GM18526 (cell line): ENCODE data around the gene QPRT.

Experiments
- POLR2A ChIP-seq: IDR thresholded peaks from 3 replicates; pipeline ENCODE4 v1.6.1; 2011; ENCODE audit not compliant: insufficient read length; ENCODE audit errors: extremely low read depth

The QPRT gene

DNA sequence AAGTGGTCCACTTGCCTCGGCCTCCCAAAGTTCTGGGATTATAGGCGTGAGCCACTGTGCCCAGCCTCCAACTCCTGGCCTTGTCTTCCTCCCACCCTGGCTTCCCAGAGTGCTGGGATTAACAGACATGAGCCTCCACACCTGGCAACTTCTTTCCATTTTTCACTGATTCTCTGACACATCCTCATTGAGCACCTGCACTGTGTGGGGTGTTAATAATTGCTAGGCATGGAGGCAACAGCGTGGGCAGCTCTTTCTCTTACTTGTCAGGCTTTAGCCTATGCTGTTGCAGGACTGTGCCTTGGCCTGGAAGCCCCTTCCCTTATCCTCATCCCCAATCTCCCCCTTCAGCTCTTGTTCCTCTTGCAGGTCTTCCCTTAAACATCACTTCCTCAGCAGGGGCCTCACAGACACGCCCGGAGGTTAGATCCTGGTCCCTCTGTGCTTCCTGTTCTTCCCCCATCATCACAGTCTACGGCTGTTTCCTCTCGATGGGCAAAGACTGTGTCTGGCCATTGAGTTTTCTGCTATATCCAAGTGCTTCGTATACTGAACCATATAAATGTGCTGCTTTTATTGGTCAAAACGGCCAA lies 7.9 kb downstream of the QPRT start:
- TF ChIP-seq POLR2A = no peak

DNA sequence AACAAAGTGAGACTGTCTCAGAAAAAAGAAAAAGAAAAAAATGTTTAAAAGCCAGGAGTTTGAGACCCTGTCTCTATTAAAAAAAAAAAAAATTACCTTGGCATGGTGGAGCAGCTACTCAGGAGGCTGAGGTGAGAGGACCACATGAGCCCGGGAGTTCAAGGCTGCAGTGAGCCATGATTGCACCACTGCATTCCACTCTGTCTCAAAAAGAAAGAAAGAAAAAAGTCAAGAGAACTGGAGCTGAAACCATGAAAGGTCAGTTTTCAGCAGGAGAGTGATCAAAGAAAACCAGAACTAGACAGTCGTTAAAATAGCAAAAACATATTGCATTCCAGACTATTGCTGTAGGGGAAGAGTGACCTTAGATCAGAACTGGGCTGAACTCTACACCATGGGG lies 8.8 kb downstream of the QPRT start:
- no peak for TF ChIP-seq POLR2A

DNA sequence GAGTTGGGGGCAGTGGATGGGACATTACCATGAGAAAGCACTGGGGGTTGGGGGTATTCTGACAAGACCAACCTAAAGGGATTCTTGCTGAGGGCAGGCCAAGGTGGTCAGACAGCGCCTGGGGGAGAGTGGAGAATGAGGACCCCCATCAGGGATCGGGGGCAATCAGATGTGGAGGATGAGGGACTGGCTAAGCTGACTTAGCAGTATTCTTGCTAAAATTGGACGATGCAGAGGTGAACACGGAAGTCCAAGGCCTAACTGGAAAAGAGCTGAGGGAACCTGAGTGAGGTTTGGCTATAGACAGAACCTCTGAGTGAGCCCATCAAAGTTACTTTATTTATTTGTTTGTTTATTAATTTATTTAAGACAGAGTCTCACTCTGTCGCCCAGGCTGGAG lies 9.2 kb downstream of the QPRT start:
- TF ChIP-seq POLR2A = no peak

DNA sequence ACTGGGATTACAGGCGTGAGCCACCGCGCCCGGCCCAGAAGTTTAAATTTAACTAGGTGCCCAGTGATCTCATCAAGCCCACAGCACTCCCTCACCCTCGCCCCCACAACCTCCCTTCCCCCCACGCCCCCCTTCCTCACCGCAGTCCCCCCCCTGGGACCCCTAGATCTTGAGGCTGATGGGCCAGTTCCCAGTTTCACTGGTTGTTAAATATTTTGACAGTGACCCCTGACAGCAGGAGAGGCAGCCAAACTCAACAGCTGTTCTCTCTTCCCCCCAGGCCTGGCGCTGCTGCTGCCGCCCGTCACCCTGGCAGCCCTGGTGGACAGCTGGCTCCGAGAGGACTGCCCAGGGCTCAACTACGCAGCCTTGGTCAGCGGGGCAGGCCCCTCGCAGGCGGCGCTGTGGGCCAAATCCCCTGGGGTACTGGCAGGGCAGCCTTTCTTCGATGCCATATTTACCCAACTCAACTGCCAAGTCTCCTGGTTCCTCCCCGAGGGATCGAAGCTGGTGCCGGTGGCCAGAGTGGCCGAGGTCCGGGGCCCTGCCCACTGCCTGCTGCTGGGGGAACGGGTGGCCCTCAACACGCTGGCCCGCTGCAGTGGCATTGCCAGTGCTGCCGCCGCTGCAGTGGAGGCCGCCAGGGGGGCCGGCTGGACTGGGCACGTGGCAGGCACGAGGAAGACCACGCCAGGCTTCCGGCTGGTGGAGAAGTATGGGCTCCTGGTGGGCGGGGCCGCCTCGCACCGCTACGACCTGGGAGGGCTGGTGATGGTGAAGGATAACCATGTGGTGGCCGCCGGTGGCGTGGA lies 15.6 kb downstream of the QPRT start:
- TF ChIP-seq POLR2A = no peak

DNA sequence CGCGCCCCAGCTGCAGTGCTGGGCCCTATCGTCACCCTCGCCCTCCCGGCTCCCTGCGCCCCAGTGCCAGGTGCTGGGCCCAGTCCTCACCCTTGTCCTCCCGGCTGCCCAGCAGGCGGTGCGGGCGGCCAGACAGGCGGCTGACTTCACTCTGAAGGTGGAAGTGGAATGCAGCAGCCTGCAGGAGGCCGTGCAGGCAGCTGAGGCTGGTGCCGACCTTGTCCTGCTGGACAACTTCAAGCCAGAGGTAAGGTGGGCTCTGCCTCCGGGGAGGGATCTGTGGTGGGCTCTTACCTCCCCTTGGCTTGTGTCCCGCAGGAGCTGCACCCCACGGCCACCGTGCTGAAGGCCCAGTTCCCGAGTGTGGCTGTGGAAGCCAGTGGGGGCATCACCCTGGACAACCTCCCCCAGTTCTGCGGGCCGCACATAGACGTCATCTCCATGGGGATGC lies 17.9 kb downstream of the QPRT start:
- TF ChIP-seq POLR2A = no peak

DNA sequence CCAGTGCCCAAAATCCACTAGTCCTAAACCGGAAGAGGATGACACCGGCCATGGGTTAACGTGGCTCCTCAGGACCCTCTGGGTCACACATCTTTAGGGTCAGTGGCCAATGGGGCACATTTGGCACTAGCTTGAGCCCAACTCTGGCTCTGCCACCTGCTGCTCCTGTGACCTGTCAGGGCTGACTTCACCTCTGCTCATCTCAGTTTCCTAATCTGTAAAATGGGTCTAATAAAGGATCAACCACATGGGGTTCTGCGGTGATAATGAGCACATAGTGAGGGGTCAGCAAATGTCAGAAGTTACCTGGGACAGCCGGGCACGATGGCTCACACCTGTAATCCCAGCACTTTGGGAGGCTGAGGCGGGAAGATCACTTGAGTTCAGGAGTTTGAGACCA lies 18.4 kb downstream of the QPRT start:
- no peak for TF ChIP-seq POLR2A

DNA sequence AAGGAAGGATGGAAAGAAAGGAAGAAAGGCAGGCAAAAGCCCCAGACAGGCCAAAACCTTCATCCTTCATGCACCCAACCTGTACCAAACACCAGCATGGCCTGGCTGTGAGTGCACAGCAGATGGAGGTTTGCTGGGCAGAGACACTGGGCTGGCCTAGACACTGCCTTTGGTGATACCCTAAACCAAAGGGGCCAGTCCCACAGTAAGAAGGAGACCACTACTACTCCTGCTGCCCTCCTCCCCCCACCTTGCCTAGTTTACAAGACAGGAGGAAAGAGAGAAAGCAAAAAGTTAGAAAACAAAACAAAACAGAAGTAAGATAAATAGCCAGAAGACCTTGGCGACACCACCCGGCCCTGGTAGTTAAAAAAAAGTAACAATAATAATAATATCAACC lies 19.1 kb downstream of the QPRT start:
- no peak for TF ChIP-seq POLR2A

DNA sequence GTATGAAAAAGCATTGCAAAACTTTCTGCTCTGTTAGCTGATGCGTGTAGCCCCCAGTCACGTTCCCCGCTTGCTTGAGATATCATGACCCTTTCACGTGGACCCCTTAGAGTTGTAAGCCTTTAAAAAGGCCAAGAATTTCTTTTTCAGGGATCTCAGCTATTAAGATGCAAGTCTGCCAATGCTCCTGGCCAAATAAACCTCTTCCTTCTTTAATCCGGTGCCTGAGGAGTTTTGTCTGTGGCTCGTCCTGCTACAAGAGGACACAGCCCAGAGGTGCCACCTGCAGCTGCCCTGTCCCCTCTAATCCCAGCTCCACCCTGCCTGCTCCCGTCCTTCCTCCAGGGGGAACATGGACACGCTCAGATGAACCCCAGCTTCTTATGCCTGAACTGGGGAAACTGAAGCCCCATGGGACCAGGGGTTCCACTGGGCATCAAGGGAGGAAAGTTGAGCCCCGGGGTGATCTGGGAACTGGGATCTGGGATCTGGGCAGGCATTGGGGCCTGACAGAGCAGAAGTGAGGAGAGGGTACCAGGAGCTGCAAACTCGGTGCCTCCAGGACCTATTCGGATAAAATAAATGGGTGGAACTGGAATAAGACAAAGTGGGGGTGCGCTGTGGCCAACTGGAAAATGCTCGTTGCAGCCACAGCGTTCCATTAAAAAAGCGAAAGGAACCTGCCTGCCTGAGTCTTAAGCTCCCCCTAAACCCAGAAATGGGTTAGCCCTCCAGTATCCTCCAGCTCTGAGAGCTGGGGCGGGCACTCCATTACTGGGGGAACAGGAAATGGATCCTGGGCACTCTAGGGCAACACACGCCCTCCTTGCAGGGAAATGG lies 19.7 kb downstream of the QPRT start:
- no peak for TF ChIP-seq POLR2A

DNA sequence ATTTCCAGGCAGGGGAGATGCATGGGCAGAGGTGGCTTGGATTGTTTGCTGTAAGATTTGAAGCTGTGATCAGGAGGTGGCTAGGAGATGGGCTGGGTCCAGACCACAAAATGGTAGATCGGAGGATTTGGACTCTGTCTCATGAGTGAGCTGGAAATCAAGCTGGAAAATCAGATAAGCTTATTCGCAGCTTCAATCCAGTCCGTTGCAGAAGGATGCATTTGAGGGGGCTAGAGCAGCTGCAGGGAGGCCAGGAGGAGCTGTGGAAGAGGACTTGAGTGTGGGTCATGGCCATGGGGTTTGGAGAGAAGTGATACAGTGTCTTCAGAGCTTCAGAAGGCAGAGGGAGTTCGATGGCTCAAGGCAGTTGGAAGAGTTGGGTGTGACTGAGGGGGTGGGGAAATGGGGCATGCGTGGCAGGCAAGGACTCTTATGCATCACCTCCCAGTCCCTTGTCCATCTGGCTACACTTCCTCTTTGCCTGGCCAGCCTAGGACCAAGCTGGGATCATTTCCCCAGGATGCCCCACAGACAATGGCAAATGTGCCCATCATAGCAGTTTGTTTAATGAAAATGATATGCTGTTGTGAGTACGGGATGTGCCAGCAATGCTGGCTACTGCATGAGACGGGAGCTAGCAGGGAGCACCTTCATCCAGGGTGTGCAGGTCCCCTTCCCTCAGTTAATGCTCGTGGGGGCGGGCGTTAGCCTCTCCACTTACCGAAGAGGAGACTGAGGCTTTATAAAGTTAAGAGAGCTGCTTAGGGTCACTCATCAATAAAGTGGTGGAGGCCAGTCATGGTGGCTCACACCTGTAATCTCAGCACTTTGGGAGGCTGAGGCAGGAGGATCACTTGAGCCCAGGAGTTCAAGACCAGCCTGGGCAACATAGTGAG lies 20.6 kb downstream of the QPRT start:
- TF ChIP-seq POLR2A = no peak

DNA sequence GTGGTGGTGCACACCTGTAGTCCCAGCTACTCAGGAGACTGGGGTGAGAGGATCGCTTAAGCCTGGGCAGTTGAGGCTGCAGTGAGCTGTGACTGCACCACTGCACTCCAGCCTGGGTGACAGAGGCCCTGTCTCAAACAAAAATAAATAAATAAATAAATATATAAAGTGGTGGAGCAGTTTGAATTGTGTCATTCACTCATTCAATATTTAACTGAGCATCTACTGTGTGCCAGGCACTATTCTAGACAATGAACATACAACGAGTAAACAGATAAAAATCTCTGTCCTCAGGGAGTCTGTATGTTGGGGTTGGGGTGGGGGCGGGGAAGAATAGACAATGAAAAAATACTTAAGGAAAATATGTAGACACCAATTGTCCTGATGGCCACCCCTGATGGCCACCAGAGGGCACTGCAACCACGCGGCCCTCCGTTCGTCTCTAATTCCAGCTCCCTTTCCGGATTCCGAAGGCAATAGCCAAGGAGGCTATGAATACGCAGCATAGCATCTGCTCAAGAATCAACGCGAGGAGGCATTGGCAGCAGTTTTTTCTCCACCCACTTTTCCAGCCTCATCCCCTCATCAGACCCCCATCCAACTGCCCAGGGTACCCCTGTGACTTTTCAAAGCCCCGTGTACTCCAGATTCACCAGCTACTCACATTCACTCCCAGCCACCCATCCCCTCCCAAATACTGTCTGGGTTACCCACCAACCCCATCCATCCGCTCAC lies 21.4 kb downstream of the QPRT start:
- no peak for TF ChIP-seq POLR2A

DNA sequence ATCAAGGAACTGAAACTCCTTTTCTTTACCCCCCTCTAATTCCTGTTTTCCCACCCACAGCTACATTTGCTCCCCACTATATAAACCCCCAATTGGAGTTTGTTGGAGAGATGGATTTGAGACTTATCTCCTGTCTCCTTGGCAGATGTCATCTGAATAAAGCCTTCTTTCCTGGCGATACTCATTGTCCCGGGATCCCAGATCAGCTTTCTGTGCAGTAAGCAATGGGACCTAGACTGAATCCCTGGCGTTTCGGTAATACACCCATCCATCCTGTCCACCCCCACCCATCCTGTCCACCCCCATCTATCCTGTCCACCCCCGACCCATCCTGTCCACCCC lies 22.2 kb downstream of the QPRT start:
- no peak for TF ChIP-seq POLR2A

DNA sequence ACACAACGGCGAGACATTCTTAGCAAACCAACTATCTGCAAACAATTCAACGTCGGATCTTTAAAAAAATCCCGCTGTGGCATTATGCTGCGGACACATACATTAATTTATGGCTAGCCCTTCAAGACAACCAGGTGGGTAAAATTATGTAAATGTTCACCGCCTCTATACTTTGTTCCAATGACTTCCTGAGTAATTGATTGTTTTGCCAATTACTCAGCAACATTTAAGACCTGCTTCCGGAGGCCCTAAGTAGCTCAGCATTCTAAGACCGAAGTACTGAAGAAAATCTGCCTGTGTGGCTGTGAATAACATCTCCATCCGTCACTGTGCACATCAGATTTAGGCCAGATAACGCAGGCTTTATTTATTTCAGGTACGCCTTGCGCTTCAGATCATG lies 23.3 kb downstream of the QPRT start:
- no peak for TF ChIP-seq POLR2A

DNA sequence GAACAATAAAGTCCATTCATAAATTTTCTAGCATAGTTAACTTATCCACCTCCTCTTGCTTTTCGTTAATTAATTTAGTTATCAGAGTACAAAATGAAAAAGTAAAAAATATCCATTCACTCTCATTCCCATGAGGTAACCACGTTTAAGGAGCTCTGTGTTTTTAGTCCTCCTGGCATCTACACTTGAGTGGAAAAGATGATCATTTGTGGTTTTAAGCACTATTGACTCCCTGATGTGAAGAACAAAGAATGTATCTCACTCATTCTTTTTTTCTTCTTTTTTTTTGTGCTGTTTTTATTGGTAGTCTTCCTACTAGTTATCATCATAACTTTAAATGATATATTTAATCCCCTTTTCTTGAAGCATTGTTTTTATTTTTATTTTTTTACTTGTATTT lies 26.1 kb downstream of the QPRT start:
- no peak for TF ChIP-seq POLR2A

DNA sequence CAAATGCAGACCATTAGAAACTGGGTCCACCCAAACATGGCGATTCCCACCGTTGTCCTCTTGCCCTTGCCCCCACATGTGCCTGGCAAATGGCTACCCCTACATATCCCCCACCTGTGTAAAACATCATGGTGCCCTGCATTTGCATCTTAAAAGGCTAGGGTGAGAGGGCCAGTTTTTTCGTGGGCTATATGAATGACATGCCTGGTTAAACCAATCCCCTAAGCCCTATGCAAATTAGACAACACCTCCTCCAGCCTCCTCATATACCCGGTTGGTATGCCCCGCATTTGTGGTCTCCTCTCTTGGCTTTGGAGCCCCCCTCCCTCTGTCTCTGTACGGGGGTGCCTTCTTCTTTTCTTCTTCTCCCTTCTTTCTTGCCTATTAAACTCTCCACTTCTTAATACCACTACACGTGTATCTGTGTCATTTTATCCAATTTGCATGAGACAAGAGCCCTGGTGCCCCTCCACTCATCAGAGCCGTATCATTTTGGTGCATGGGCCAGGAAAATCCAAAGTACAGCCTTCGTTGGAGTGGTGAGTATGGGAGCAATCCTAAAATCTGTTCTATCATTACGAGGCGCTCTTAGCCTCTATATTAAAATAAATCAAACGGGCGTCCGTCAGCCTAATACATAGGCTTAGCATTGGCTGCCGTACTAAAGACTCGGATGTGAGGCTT lies 30.1 kb downstream of the QPRT start:
- TF ChIP-seq POLR2A = no peak
